Smooth muscle cell (in vitro differentiated cells): ENCODE measurements around the gene PAMR1. TPM values are rescaled to one million over a fixed set of nuclear protein-coding genes. Genes with fewer than 3 reads are reported as not detected.

Experiments
- DNase-seq: peaks from one replicate; lab custom pipeline; 2025; ENCODE audit not compliant: unreplicated experiment; lab: John Stamatoyannopoulos, UW
- H2AFZ ChIP-seq: fragments of 200-600 bp; sonication (generic); 2 replicates; pipeline ENCODE4 v1.6.0; 2016; ENCODE audit warnings: antibody characterized with exemption, low read depth, mild to moderate bottlenecking
- H3F3A ChIP-seq: fragments of 200-600 bp; sonication (generic); 2 replicates; pipeline ENCODE4 v1.6.0; 2017; ENCODE audit warnings: antibody characterized with exemption, low read depth
- H3K27ac ChIP-seq: fragments of 200-600 bp; sonication (generic); 2 replicates; pipeline ENCODE4 v1.5.1; 2016; ENCODE audit warnings: low read depth, mild to moderate bottlenecking
- H3K27me3 ChIP-seq: fragments of 200-600 bp; sonication (generic); 2 replicates; pipeline ENCODE4 v1.6.1; 2016; ENCODE audit warnings: low read depth, mild to moderate bottlenecking
- H3K36me3 ChIP-seq: fragments of 200-600 bp; sonication (generic); 2 replicates; pipeline ENCODE4 v1.5.1; 2016; ENCODE audit warnings: low read depth
- H3K4me1 ChIP-seq: fragments of 200-600 bp; sonication (generic); 2 replicates; pipeline ENCODE4 v1.5.1; 2016; ENCODE audit warnings: low read depth
- H3K4me2 ChIP-seq: fragments of 200-600 bp; sonication (generic); 2 replicates; pipeline ENCODE4 v1.6.0; 2016; ENCODE audit warnings: mild to moderate bottlenecking
- H3K4me3 ChIP-seq: fragments of 200-600 bp; sonication (generic); 2 replicates; pipeline ENCODE4 v1.5.1; 2016; ENCODE audit warnings: mild to moderate bottlenecking
- H3K79me2 ChIP-seq: fragments of 200-600 bp; sonication (generic); 2 replicates; pipeline ENCODE4 v1.6.0; 2016; ENCODE audit warnings: low read depth, mild to moderate bottlenecking
- H3K9ac ChIP-seq: fragments of 200-600 bp; sonication (generic); 2 replicates; pipeline ENCODE4 v1.6.0; 2016; ENCODE audit warnings: low read depth
- H3K9me3 ChIP-seq: fragments of 200-600 bp; sonication (generic); replicated peaks from 2 replicates; pipeline ENCODE4 v1.5.1; 2016; ENCODE audit warnings: low read depth
- H4K20me1 ChIP-seq: fragments of 200-600 bp; sonication (generic); 2 replicates; pipeline ENCODE4 v1.6.0; 2016; ENCODE audit warnings: low read depth
- WGBS: methylation state at CpG from one replicate; pipeline ENCODE4 v1.1.7; 2016; ENCODE audit warnings: low lambda C conversion rate; 5-methylcytosine and 5-hydroxymethylcytosine counted together
- polyA plus RNA-seq: library from polyadenylated mRNA; unstranded; fragments of >200 nt; fragmentation: Nextera tagmentation; extraction: Ambion mirVana; gene quantifications from 2 replicates; pipeline ENCODE4 v1.2.1, GENCODE V29; 2016
- total RNA-seq: library from RNA; depleted of rRNA; stranded (reverse); fragments of >200 nt; gene quantifications from 2 replicates; pipeline ENCODE4 v1.2.3, GENCODE V29; 2014
- TF ChIP-seq, protein P1 (sequence below): fragments of 200-600 bp; sonication (generic); IDR thresholded peaks from 2 replicates; pipeline ENCODE4 v1.5.1; 2017; ENCODE audit warnings: borderline replicate concordance, mild to moderate bottlenecking, antibody characterized with exemption; ENCODE audit not compliant: insufficient read depth, poor library complexity, severe bottlenecking

The PAMR1 gene
- total and polyA plus RNA-seq, 2 experiments from 2014 or later, result 87.7 to 128 TPM

DNA sequence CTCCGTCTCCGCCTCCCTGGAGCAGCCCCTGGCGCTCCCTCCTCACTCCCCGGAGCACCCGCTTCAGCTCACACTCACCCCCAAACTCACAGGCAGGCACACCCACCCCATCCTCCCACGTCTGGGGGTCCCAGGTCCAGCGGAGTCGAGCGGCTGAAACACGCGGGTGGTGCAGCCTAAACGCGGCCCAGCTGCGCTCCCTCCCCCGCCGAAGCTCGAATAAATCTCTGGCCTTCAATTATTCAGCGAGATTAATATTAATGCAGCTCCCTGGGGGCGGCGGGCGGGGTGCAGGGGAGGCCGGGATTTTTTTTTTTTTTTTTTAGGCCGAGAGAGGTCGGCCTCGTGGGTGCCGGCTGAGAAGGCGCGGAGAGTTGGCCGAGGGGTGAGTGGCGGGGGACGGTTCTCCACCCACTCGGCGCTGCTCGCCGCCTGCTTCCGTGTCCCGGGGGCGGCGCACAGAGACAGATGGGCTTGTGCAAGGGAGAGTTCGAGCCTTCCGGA, 105.5 kb downstream of the PAMR1 start:
- Histone ChIP-seq H3K4me3 (peak overlapping the region; percentile 57), H3K9ac (no peak overlapping the region), H2AFZ (no peak overlapping the region), H3K27ac (no peak overlapping the region), H3K9me3 (no peaks in the 10 kb centered on the region), H3K4me1 (peaks cover 27% of the 10 kb centered on the region), H3F3A (no peaks in the 10 kb centered on the region), H3K79me2 (no peaks in the 10 kb centered on the region), H3K36me3 (no peaks in the 10 kb centered on the region), H4K20me1 (peaks cover 4% of the 10 kb centered on the region), H3K4me2 (peak overlapping the region; percentile 97), H3K27me3 (peaks cover 94% of the 10 kb centered on the region)
- TF ChIP-seq, protein P1, sequence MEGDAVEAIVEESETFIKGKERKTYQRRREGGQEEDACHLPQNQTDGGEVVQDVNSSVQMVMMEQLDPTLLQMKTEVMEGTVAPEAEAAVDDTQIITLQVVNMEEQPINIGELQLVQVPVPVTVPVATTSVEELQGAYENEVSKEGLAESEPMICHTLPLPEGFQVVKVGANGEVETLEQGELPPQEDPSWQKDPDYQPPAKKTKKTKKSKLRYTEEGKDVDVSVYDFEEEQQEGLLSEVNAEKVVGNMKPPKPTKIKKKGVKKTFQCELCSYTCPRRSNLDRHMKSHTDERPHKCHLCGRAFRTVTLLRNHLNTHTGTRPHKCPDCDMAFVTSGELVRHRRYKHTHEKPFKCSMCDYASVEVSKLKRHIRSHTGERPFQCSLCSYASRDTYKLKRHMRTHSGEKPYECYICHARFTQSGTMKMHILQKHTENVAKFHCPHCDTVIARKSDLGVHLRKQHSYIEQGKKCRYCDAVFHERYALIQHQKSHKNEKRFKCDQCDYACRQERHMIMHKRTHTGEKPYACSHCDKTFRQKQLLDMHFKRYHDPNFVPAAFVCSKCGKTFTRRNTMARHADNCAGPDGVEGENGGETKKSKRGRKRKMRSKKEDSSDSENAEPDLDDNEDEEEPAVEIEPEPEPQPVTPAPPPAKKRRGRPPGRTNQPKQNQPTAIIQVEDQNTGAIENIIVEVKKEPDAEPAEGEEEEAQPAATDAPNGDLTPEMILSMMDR, result no peak
- 1% methylated on average over 38 of the region's 41 CpGs for WGBS
- DNase-seq, result no peak

GRCh38 chr11:35419184-35419829, 106.1 kb downstream of the PAMR1 start, which contains the start of gene SLC1A2:
Gene SLC1A2, minus strand, starts transcription at chr11:35419558. Its CDS starts 592 bp downstream, at chr11:35418966.
- Histone ChIP-seq H3K36me3 (no peaks in the 10 kb centered on the region), H3K4me3 (peak within 1 kb of the TSS; percentile 57), H3K4me1 (peaks cover 27% of the 10 kb centered on the region), H3F3A (no peaks in the 10 kb centered on the region), H3K79me2 (no peaks in the 10 kb centered on the region), H4K20me1 (peaks cover 4% of the 10 kb centered on the region), H3K27me3 (peaks cover 100% of the 10 kb centered on the region), H3K4me2 (peak within 1 kb of the TSS; percentile 97), H3K27ac (no peak within 1 kb of the TSS), H3K9ac (no peak within 1 kb of the TSS), H3K9me3 (no peaks in the 10 kb centered on the region), H2AFZ (no peak within 1 kb of the TSS)
- WGBS, result 1% methylated on average over 48 of the region's 71 CpGs
- no peak for DNase-seq
- TF ChIP-seq, protein P1, result no peak

DNA sequence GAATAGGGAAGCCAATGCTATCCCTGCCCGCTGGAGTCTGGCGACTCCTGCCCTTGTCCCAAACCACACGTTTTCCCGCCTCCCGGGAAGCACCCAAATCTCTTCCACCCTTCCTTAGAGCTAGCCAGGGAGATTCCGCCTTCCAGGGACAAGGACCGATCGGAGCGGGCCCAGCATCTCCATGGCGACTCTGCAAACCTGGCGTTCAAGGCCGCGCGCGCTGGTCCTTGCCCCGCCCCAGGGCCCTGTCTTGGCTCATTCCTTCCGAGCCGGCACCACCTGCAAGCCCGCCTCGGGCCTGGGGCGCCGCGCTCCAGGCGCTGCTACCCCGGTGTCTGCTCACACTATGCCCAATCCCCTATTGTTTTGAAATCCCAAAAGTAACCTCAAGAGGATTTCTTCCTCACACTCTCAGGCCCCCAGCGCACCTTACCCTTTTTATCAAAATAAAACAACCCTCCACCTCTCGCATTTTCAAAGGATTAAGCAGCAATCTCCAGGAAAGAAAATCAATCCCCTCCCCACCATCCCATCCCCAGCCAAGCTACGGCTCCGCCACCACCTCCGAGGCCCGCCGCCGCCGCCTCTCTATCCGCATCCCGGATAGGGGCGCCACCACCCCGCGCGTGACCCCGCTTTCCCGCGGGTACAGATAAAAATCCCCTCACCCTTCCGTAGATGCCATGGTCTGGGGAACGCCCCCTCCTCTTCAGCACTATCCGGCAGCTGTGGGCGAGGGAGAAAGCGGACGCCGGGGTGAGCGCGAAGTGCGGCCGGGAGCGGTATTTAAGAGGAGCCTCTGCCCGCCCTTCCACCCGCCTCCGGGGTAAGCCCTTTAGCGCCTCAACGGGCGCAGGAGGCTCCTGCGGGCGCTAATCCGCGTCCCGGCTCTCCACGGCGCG, 106.9 kb downstream of the PAMR1 start:
- H3K27me3 ChIP-seq, result peaks cover 99% of the 10 kb centered on the region

More for the DNA sequence above, 106.9 kb downstream of the PAMR1 start:
- Histone ChIP-seq H3K4me3 (peak overlapping the region; percentile 57), H4K20me1 (peaks cover 4% of the 10 kb centered on the region), H3K4me2 (peak overlapping the region; percentile 97), H3K79me2 (no peaks in the 10 kb centered on the region), H3K36me3 (no peaks in the 10 kb centered on the region), H3K27ac (no peak overlapping the region), H3K9me3 (no peaks in the 10 kb centered on the region), H3K4me1 (peaks cover 27% of the 10 kb centered on the region), H3K9ac (no peak overlapping the region), H3F3A (no peaks in the 10 kb centered on the region), H2AFZ (no peak overlapping the region)
- TF ChIP-seq, protein P1, result no peak
- no peak for DNase-seq
- WGBS, result 2% methylated on average over 63 of the region's 69 CpGs
